Gastroesophageal sphincter (tissue), 4 donors: ENCODE data around the gene PREX1. TPM values are rescaled to one million over a fixed set of nuclear protein-coding genes. Genes with fewer than 3 reads are reported as not detected.

ENCODE experiments used
- ATAC-seq: fragments of 150-250 bp; one replicate; pipeline ENCODE4 v1.9.1; 2016; ENCODE audit warnings: mild to moderate bottlenecking, moderate library complexity
- H3K27ac ChIP-seq, 4 donors: fragments of 200-600 bp; sonication (generic) in 3 of 4; 1 replicate in 3 of 4; 2 replicates in 1 of 4; pipeline ENCODE4 v1.5.1; 2016 to 2019
- H3K27me3 ChIP-seq: fragments of 200-600 bp; sonication (generic); one replicate; pipeline ENCODE4 v1.5.1; 2019
- H3K36me3 ChIP-seq, 2 donors: fragments of 200-600 bp; sonication (generic); one replicate each; pipeline ENCODE4 v1.5.1; 2019; ENCODE audit warnings: control low read depth in 1 of 2
- H3K4me1 ChIP-seq, 3 donors: fragments of 200-600 bp; sonication (generic); 1 replicate in 2 of 3; 2 replicates in 1 of 3; pipeline ENCODE4 v1.5.1; 2016 to 2019; ENCODE audit warnings: control low read depth in 2 of 3
- H3K4me3 ChIP-seq, 2 donors: fragments of 200-600 bp; sonication (generic); one replicate each; pipeline ENCODE4 v1.5.1; 2019; ENCODE audit warnings: mild to moderate bottlenecking in 1 of 2, moderate library complexity in 1 of 2
- H3K9me3 ChIP-seq, 3 donors: fragments of 200-600 bp; sonication (generic); one replicate each; pipeline ENCODE4 v1.5.1; 2017 to 2019; ENCODE audit warnings: control low read depth in 2 of 3
- EP300 ChIP-seq: sonication (generic); formaldehyde crosslinking; IDR thresholded peaks from one replicate; pipeline ENCODE4 v1.6.1; 2017; ENCODE audit warnings: antibody characterized with exemption, mild to moderate bottlenecking
- POLR2A ChIP-seq, 2 donors: fragments of 450-650 bp; IDR thresholded peaks; one replicate each; pipeline ENCODE4 v1.6.1; 2017; ENCODE audit warnings: antibody characterized with exemption in 2 of 2, mild to moderate bottlenecking in 2 of 2, moderate library complexity in 1 of 2
- POLR2AphosphoS5 ChIP-seq: sonication (generic); formaldehyde crosslinking; IDR thresholded peaks from one replicate; pipeline ENCODE4 v1.6.1; 2017; ENCODE audit warnings: antibody characterized with exemption
- WGBS, 2 donors: methylation state at CpG; one replicate each; pipeline ENCODE4 v1.1.5; 2018; ENCODE audit warnings: low coverage in 1 of 2; 5-methylcytosine and 5-hydroxymethylcytosine counted together
- total RNA-seq, 4 donors: library from RNA; depleted of rRNA; stranded (reverse); fragments of >200 nt; gene quantifications; one replicate each; pipeline ENCODE4 v1.1.0, GENCODE V29; 2016
- TF ChIP-seq, protein P1 (sequence below), 4 experiments: fragments of 200-600 bp in 2 of 4; fragments of 450-650 bp in 2 of 4; sonication (generic) in 1 of 4; IDR thresholded peaks; one replicate each; pipeline ENCODE4 v1.5.1; 2017 to 2019; ENCODE audit warnings: antibody characterized with exemption in 4 of 4, mild to moderate bottlenecking in 2 of 4, moderate library complexity in 2 of 4

Gene PREX1
- total RNA-seq, 4 donors from 2014 or later = 16.3 to 35.7 (median 20.0) TPM

DNA sequence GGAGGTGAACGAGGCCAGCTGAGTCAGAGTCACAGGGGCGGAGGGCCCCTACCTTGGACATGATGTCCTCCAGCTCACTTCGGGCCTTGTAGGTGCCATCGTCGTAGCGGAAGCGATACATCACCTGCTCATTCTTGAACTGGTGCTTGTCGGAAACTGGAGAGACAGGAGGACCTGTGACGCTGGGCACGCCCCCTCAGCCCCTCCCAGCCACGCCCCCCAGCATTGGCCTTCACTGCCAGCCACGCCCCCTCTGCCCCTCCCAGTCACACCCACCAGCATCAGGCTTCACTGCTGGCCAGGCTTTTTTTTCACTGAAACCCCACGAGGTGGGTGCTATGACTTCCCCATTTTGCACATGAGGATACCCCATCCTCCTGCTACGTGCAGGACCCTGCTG lies 148.2 kb downstream of the PREX1 start:
- Histone ChIP-seq H3K4me1 (peaks cover 0 to 32% (median 26%) of the 10 kb centered on the region in 3 donors), H3K27ac (no peak overlapping the region), H3K9me3 (no peaks in the 10 kb centered on the region), H3K36me3 (peaks cover 0 to 53% of the 10 kb centered on the region in 2 donors), H3K27me3 (no peaks in the 10 kb centered on the region), H3K4me3 (no peak overlapping the region)
- ATAC-seq = no peak
- TF ChIP-seq EP300 = no peak
- TF ChIP-seq, protein P1, sequence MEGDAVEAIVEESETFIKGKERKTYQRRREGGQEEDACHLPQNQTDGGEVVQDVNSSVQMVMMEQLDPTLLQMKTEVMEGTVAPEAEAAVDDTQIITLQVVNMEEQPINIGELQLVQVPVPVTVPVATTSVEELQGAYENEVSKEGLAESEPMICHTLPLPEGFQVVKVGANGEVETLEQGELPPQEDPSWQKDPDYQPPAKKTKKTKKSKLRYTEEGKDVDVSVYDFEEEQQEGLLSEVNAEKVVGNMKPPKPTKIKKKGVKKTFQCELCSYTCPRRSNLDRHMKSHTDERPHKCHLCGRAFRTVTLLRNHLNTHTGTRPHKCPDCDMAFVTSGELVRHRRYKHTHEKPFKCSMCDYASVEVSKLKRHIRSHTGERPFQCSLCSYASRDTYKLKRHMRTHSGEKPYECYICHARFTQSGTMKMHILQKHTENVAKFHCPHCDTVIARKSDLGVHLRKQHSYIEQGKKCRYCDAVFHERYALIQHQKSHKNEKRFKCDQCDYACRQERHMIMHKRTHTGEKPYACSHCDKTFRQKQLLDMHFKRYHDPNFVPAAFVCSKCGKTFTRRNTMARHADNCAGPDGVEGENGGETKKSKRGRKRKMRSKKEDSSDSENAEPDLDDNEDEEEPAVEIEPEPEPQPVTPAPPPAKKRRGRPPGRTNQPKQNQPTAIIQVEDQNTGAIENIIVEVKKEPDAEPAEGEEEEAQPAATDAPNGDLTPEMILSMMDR (IDR thresholded peaks at IDR 0.05) = no peak
- TF ChIP-seq POLR2A (IDR thresholded peaks at IDR 0.05) = no peak
- no peak for TF ChIP-seq POLR2AphosphoS5
- WGBS, 2 donors = 98% methylated on average over 7 of the region's 14 CpGs; no CpG with 5 or more reads in 1 of the 2 donors

DNA sequence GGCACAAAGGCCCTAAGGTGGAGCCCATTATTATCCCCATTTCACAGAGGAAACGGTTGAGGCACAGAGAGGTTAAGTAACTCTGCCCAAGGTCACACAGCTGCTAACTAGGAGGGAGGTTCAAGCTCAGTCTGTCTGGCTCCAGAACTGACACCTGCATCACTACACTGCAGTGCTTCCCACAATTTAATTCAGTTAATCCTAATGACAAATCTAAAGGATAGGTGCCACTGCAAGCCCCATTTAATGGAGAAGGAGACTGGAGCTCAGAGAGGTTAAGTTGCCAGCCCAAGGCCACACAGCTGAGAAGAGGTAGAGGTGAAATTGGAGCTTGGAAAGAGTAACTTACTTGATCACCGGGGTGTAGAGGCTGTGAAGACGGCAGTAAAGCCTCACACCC lies 148.8 kb downstream of the PREX1 start:
- no peaks in the 10 kb centered on the region for H3K9me3 ChIP-seq
- peaks cover 0 to 53% of the 10 kb centered on the region in 2 donors for H3K36me3 ChIP-seq
- H3K4me1 ChIP-seq = peaks cover 0 to 26% (median 22%) of the 10 kb centered on the region in 3 donors
- no peak for ATAC-seq
- TF ChIP-seq EP300 (no peak), POLR2AphosphoS5 (no peak), POLR2A (IDR thresholded peaks at IDR 0.05) (no peak)
- TF ChIP-seq, protein P1 (IDR thresholded peaks at IDR 0.05) = no peak
- no peaks in the 10 kb centered on the region for H3K27me3 ChIP-seq
- no peak overlapping the region for H3K27ac ChIP-seq
- H3K4me3 ChIP-seq = no peak overlapping the region
- 86 to 90% methylated on average over 2 to 3 of the region's 3 CpGs for whole genome bisulfite sequencing, 2 donors

DNA sequence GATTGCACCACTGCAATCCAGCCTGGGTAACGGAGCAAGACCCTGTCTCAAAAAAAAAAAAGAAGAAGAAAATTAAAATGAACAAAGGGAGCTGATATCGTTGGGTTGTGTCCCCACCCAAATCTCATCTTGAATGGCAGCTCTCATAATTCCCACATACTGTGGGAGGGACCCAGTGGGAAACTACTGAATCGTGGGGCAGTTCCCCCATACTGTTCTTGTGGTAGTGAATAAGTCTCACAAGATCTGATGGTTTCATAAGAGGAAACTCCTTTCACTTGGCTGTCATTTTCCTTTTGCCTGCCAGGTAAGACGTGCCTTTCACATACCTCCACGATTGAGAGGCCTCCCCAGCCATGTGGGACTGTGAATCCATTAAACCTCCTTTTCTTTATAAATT lies 149.4 kb downstream of the PREX1 start:
- WGBS, 2 donors = 75 to 86% methylated on average over 2 to 5 of the region's 5 CpGs
- Histone ChIP-seq H3K4me1 (peaks cover 0 to 20% (median 16%) of the 10 kb centered on the region in 3 donors), H3K36me3 (peaks cover 0 to 53% of the 10 kb centered on the region in 2 donors), H3K9me3 (no peaks in the 10 kb centered on the region), H3K27me3 (no peaks in the 10 kb centered on the region), H3K27ac (no peak overlapping the region), H3K4me3 (no peak overlapping the region)
- no peak for ATAC-seq
- no peak for TF ChIP-seq POLR2AphosphoS5
- TF ChIP-seq, protein P1 (IDR thresholded peaks at IDR 0.05) = no peak
- no peak for TF ChIP-seq POLR2A (IDR thresholded peaks at IDR 0.05)

DNA sequence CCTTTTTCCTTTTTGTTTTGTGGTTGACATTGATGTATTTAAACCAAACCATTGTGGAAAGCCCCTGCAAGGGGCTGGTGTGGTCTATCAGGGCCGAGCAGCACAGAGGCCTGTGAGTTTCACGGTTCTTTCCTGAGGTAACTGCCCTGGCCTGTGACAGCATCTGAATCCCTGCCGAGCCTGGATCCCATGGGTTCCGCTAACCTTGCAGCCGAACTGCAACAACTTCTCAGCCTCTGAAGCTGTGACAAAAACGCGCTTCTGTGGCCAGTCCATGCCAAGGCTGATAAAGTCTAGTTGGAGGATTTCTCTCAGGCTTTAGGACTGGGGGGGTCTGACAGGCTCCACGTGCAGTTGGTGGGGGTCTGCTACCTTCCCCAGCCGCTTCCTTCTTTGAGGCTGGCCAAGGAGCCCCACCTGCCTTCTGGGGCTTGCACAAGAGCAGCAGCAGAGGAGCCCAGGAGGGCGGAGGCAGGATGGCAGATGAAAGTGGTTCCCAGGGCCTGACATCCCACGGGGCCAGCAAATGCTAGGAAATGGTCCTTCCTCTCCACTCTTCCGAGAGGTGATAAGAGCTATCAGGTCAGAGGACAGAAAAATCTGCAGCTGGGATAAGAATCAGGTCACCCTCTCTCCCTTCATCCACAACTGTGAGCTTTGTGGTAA lies 150.9 kb downstream of the PREX1 start:
- Histone ChIP-seq H3K27me3 (no peaks in the 10 kb centered on the region), H3K9me3 (no peaks in the 10 kb centered on the region), H3K27ac (no peak overlapping the region), H3K4me3 (no peak overlapping the region), H3K4me1 (peaks cover 0 to 5% (median 1%) of the 10 kb centered on the region in 3 donors), H3K36me3 (peaks cover 0 to 53% of the 10 kb centered on the region in 2 donors)
- 80% methylated on average over 1 of the region's 12 CpGs; no CpG with 5 or more reads in 1 of the 2 donors for WGBS, 2 donors
- TF ChIP-seq POLR2A (IDR thresholded peaks at IDR 0.05) (no peak), POLR2AphosphoS5 (no peak)
- ATAC-seq = no peak

DNA sequence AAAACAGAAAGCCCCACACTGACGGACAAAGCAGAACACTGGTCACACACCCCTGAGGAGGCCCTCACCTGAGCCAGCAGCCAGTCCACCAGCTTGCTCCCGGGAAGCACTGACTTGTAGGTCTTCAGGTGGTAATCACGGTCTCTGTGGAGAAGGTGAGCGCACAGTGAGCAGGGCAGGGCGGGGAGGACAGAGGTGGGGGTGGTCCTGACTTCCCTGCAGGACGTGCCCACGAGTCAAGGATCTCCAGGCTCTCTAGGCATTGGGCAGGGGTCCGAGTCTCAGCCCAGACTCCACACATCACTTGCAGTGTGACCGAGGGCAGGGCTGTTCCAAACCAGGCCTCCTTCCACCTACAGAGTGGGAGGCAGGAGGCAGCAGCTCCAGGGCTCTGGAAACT lies 151.7 kb downstream of the PREX1 start:
- 96 to 100% methylated on average over 1 to 8 of the region's 9 CpGs for WGBS, 2 donors
- no peak for TF ChIP-seq POLR2AphosphoS5
- no peak for TF ChIP-seq EP300
- no peak for TF ChIP-seq POLR2A (IDR thresholded peaks at IDR 0.05)
- TF ChIP-seq, protein P1 (IDR thresholded peaks at IDR 0.05) = no peak
- no peak for ATAC-seq
- H3K9me3 ChIP-seq = no peaks in the 10 kb centered on the region
- H3K27me3 ChIP-seq = no peaks in the 10 kb centered on the region
- H3K36me3 ChIP-seq = peaks cover 0 to 56% of the 10 kb centered on the region in 2 donors
- H3K4me1 ChIP-seq = no peaks in the 10 kb centered on the region
- H3K27ac ChIP-seq = no peak overlapping the region
- no peak overlapping the region for H3K4me3 ChIP-seq
